Measurements from ENCODE around the gene UBXN7. TPM values are rescaled to one million over a fixed set of nuclear protein-coding genes. Genes with fewer than 3 reads are reported as not detected.

Gene UBXN7, protein sequence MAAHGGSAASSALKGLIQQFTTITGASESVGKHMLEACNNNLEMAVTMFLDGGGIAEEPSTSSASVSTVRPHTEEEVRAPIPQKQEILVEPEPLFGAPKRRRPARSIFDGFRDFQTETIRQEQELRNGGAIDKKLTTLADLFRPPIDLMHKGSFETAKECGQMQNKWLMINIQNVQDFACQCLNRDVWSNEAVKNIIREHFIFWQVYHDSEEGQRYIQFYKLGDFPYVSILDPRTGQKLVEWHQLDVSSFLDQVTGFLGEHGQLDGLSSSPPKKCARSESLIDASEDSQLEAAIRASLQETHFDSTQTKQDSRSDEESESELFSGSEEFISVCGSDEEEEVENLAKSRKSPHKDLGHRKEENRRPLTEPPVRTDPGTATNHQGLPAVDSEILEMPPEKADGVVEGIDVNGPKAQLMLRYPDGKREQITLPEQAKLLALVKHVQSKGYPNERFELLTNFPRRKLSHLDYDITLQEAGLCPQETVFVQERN
- total RNA-seq (2021; ENCODE audit: unreplicated experiment): 67.0 TPM
- 8.9 and 14.7 TPM in 2 replicates for polyA plus RNA-seq (2012)
- Bru-seq, nascent RNA: percentile 77 among the genes with signal in this experiment
- percentile 87 among the genes with signal in this experiment for BruChase-seq, experiment 1, labeled RNA remaining after a 6-hour chase
- percentile 86 among the genes with signal in this experiment for BruChase-seq, experiment 2, labeled RNA remaining after a 2-hour chase
- long read RNA-seq, full-length matches to known transcripts: 10 of 27 reads
- long read RNA-seq, partial matches to known transcripts: 3 of 27 reads
- long read RNA-seq, other reads (novel, unspliced or antisense): 14 of 27 reads

DNA sequence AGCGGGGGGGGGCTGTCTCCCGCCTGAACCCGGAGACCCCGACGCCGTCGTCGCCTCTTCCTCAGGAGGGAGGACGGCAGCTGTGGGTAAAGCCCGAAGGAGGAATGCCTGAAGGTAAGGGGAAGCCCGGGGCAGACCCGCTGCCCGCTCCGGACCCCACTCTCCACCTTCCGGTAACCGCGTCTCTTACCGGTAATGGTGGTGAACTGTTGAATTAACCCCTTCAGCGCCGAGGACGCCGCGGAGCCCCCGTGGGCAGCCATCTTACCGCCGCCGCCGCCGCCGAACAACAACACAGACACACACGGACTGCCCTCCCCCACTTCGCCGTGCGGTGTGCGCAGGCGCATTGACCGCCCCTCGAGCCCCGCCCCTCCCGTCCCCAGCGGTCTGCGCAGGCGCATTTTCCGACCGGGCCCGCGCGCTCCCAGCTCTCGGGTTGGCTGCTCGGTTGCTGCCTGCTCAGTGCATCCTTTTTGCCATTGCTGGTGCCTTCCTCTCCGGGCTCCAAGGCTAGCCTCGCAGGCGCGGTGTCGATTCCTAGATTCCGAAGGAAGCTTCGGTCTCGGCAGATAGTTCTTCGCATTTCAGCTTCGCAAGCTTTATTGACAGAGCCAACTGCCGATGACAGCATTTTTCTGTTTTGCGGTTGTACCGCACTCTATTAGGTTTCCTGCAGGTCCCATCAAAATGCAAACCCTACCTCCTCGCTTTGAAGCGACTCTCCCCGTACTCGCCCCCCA lies at the start of gene UBXN7:
Gene UBXN7, minus strand, starts transcription at position 291 of the 743 bp plus-strand sequence. Its CDS starts 28 bp downstream, at position 263.
- H3K27me3 ChIP-seq (ENCODE audit: insufficient read depth, low read length): no peaks in the 10 kb centered on the region
- ATAC-seq: peak; percentile 90
- H3K9me2 ChIP-seq (ENCODE audit: insufficient read depth): no peaks in the 10 kb centered on the region
- no peaks in the 10 kb centered on the region; a peak in 1 of 4 replicates for H3K36me3 ChIP-seq (ENCODE audit: control insufficient read depth in 1 of 2, insufficient read depth in 2 of 2, low read length in 2 of 2)
- no TSS peak for BruUV-seq (replicated peaks)
- CTCF ChIA-PET: interaction anchor here (0.6 to 1.0 kb wide), 2 partner anchors 25 to 511 kb away, joined by 3 read pairs; no protein-coding TSS in a partner anchor
- peak; percentile 69 for DNase-seq (ENCODE audit: low read depth, low spot score)
- peak within 1 kb of the TSS; percentile 96 to 98 for H3K4me3 ChIP-seq (replicated peaks in 1 of 2; ENCODE audit: low read depth in 1 of 2, low read length in 2 of 2)
- H3K9me3 ChIP-seq (ENCODE audit: control insufficient read depth in 1 of 2, insufficient read depth in 1 of 2, low read depth in 1 of 2, low read length in 2 of 2): no peaks in the 10 kb centered on the region
- H3K27ac ChIP-seq (ENCODE audit: low read depth, low read length): peak within 1 kb of the TSS; percentile 80
- peak within 1 kb of the TSS; percentile 92 for H2AFZ ChIP-seq (ENCODE audit: low read depth, low read length, poor library complexity, severe bottlenecking)
- H3K9ac ChIP-seq (ENCODE audit: low read length): peak within 1 kb of the TSS; percentile 90
- RAD21 ChIA-PET (ENCODE audit: low non-redundant PET in 1 of 2, low total read pairs in 2 of 2, uncharacterized antibody in 2 of 2, unreplicated experiment in 2 of 2): no interaction called here
- H3K79me2 ChIP-seq (ENCODE audit: insufficient read depth, low read length): peaks cover 49% of the 10 kb centered on the region
- H4K20me1 ChIP-seq (ENCODE audit: insufficient read depth): no peaks in the 10 kb centered on the region
- intact Hi-C loops (cut with micrococcal nuclease): no loop called here
- peaks cover 10 to 16% of the 10 kb centered on the region in 2 experiments for H3K4me1 ChIP-seq (ENCODE audit: control insufficient read depth in 1 of 2, insufficient read depth in 2 of 2, low read length in 2 of 2)
- H3K4me2 ChIP-seq (ENCODE audit: low read length): peak within 1 kb of the TSS; percentile 85
- POLR2A ChIA-PET: interaction anchor here (0.9 kb wide), 1 partner anchor 8 kb away, joined by 4 read pairs; no protein-coding TSS in a partner anchor
- TF ChIP-seq RAD21 (IDR thresholded peaks at IDR 0.05; ENCODE audit: low read depth): no peak; the same call in 1 of the 2 replicates
- no peak for TF ChIP-seq ZNF274 (IDR thresholded peaks at IDR 0.05; ENCODE audit: low read depth, low read length)
- TF ChIP-seq FOSL1 (IDR thresholded peaks at IDR 0.05; ENCODE audit: low read depth): no peak; the same call in 1 of the 2 replicates
- no peak for TF ChIP-seq CBX3 (IDR thresholded peaks at IDR 0.05; ENCODE audit: low read depth)
- TF ChIP-seq, protein P1, sequence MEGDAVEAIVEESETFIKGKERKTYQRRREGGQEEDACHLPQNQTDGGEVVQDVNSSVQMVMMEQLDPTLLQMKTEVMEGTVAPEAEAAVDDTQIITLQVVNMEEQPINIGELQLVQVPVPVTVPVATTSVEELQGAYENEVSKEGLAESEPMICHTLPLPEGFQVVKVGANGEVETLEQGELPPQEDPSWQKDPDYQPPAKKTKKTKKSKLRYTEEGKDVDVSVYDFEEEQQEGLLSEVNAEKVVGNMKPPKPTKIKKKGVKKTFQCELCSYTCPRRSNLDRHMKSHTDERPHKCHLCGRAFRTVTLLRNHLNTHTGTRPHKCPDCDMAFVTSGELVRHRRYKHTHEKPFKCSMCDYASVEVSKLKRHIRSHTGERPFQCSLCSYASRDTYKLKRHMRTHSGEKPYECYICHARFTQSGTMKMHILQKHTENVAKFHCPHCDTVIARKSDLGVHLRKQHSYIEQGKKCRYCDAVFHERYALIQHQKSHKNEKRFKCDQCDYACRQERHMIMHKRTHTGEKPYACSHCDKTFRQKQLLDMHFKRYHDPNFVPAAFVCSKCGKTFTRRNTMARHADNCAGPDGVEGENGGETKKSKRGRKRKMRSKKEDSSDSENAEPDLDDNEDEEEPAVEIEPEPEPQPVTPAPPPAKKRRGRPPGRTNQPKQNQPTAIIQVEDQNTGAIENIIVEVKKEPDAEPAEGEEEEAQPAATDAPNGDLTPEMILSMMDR (IDR thresholded peaks at IDR 0.05 in 2 of 3, conservative IDR thresholded peaks at IDR 0.05 in 1 of 3; ENCODE audit: borderline replicate concordance in 1 of 3, insufficient read depth in 1 of 3, low read depth in 2 of 3, low read length in 2 of 3): no peak
- peak; percentile 81 for TF ChIP-seq POLR2A (IDR thresholded peaks at IDR 0.05; ENCODE audit: borderline replicate concordance, extremely low read depth, insufficient read depth, insufficient read length)
- peak; percentile 90 for TF ChIP-seq YY1 (IDR thresholded peaks at IDR 0.05; ENCODE audit: extremely low read depth, insufficient replicate concordance, low read depth, low read length)
- no peak for TF ChIP-seq EZH2phosphoT487 (IDR thresholded peaks at IDR 0.05; ENCODE audit: borderline replicate concordance)
- 0 out of 2 replicates have a peak, but pooled peaks have one; percentile 12 for TF ChIP-seq SP1 (IDR thresholded peaks at IDR 0.05; ENCODE audit: low read depth)
- TF ChIP-seq EZH2 (IDR thresholded peaks at IDR 0.05): no peak
- TF ChIP-seq EGR1 (IDR thresholded peaks at IDR 0.05; ENCODE audit: low read depth): no peak
- TF ChIP-seq ELF1 (IDR thresholded peaks at IDR 0.05; ENCODE audit: borderline replicate concordance, low read depth): no peak
- no peak for TF ChIP-seq TCF7L2 (IDR thresholded peaks at IDR 0.05; ENCODE audit: borderline replicate concordance, extremely low read depth, insufficient read depth, insufficient read length)
- TF ChIP-seq, protein P2, sequence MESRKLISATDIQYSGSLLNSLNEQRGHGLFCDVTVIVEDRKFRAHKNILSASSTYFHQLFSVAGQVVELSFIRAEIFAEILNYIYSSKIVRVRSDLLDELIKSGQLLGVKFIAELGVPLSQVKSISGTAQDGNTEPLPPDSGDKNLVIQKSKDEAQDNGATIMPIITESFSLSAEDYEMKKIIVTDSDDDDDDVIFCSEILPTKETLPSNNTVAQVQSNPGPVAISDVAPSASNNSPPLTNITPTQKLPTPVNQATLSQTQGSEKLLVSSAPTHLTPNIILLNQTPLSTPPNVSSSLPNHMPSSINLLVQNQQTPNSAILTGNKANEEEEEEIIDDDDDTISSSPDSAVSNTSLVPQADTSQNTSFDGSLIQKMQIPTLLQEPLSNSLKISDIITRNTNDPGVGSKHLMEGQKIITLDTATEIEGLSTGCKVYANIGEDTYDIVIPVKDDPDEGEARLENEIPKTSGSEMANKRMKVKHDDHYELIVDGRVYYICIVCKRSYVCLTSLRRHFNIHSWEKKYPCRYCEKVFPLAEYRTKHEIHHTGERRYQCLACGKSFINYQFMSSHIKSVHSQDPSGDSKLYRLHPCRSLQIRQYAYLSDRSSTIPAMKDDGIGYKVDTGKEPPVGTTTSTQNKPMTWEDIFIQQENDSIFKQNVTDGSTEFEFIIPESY (IDR thresholded peaks at IDR 0.05; ENCODE audit: extremely low read depth, insufficient replicate concordance, low read length): no peak
- TF ChIP-seq SRF (IDR thresholded peaks at IDR 0.05; ENCODE audit: low read depth): no peak
- TF ChIP-seq SIN3A (IDR thresholded peaks at IDR 0.05; ENCODE audit: low read depth): peak; percentile 87
- no peak; the same call in 1 of the 2 replicates for TF ChIP-seq ZFX (IDR thresholded peaks at IDR 0.05)
- TF ChIP-seq, protein P3, sequence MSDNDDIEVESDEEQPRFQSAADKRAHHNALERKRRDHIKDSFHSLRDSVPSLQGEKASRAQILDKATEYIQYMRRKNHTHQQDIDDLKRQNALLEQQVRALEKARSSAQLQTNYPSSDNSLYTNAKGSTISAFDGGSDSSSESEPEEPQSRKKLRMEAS (IDR thresholded peaks at IDR 0.05): peak; percentile 58
- TF ChIP-seq, protein P4, sequence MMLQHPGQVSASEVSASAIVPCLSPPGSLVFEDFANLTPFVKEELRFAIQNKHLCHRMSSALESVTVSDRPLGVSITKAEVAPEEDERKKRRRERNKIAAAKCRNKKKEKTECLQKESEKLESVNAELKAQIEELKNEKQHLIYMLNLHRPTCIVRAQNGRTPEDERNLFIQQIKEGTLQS (IDR thresholded peaks at IDR 0.05): no peak
- peak; percentile 95 for TF ChIP-seq POLR2AphosphoS5 (IDR thresholded peaks at IDR 0.05; ENCODE audit: low read depth, low read length)
